Gastroesophageal sphincter (tissue), 4 donors: ENCODE measurements around the gene MEI4. TPM values are rescaled to one million over a fixed set of nuclear protein-coding genes. Genes with fewer than 3 reads are reported as not detected.
A peak's percentile ranks its signal among the peaks of the same experiment; 100 is the strongest.

ENCODE experiments used
- ATAC-seq: fragments of 150-250 bp; one replicate; pipeline ENCODE4 v1.9.1; 2016; ENCODE audit warnings: mild to moderate bottlenecking, moderate library complexity
- H3K27ac ChIP-seq, 4 donors: fragments of 200-600 bp; sonication (generic) in 3 of 4; 1 replicate in 3 of 4; 2 replicates in 1 of 4; pipeline ENCODE4 v1.5.1; 2016 to 2019
- H3K27me3 ChIP-seq: fragments of 200-600 bp; sonication (generic); one replicate; pipeline ENCODE4 v1.5.1; 2019
- H3K36me3 ChIP-seq, 2 donors: fragments of 200-600 bp; sonication (generic); one replicate each; pipeline ENCODE4 v1.5.1; 2019; ENCODE audit warnings: control low read depth in 1 of 2
- H3K4me1 ChIP-seq, 3 donors: fragments of 200-600 bp; sonication (generic); 1 replicate in 2 of 3; 2 replicates in 1 of 3; pipeline ENCODE4 v1.5.1; 2016 to 2019; ENCODE audit warnings: control low read depth in 2 of 3
- H3K4me3 ChIP-seq, 2 donors: fragments of 200-600 bp; sonication (generic); one replicate each; pipeline ENCODE4 v1.5.1; 2019; ENCODE audit warnings: mild to moderate bottlenecking in 1 of 2, moderate library complexity in 1 of 2
- H3K9me3 ChIP-seq, 3 donors: fragments of 200-600 bp; sonication (generic); one replicate each; pipeline ENCODE4 v1.5.1; 2017 to 2019; ENCODE audit warnings: control low read depth in 2 of 3
- EP300 ChIP-seq: sonication (generic); formaldehyde crosslinking; IDR thresholded peaks from one replicate; pipeline ENCODE4 v1.6.1; 2017; ENCODE audit warnings: antibody characterized with exemption, mild to moderate bottlenecking
- POLR2A ChIP-seq, 2 donors: fragments of 450-650 bp; IDR thresholded peaks; one replicate each; pipeline ENCODE4 v1.6.1; 2017; ENCODE audit warnings: antibody characterized with exemption in 2 of 2, mild to moderate bottlenecking in 2 of 2, moderate library complexity in 1 of 2
- POLR2AphosphoS5 ChIP-seq: sonication (generic); formaldehyde crosslinking; IDR thresholded peaks from one replicate; pipeline ENCODE4 v1.6.1; 2017; ENCODE audit warnings: antibody characterized with exemption
- WGBS, 2 donors: methylation state at CpG; one replicate each; pipeline ENCODE4 v1.1.5; 2018; ENCODE audit warnings: low coverage in 1 of 2; 5-methylcytosine and 5-hydroxymethylcytosine counted together
- total RNA-seq, 4 donors: library from RNA; depleted of rRNA; stranded (reverse); fragments of >200 nt; gene quantifications; one replicate each; pipeline ENCODE4 v1.1.0, GENCODE V29; 2016
- TF ChIP-seq, protein P1 (sequence below), 4 experiments: fragments of 200-600 bp in 2 of 4; fragments of 450-650 bp in 2 of 4; sonication (generic) in 1 of 4; IDR thresholded peaks; one replicate each; pipeline ENCODE4 v1.5.1; 2017 to 2019; ENCODE audit warnings: antibody characterized with exemption in 4 of 4, mild to moderate bottlenecking in 2 of 4, moderate library complexity in 2 of 4

MEI4 gene
- total RNA-seq, 4 donors from 2014 or later = 0.13 to 0.31 (median 0.31) TPM; not detected in 1

DNA sequence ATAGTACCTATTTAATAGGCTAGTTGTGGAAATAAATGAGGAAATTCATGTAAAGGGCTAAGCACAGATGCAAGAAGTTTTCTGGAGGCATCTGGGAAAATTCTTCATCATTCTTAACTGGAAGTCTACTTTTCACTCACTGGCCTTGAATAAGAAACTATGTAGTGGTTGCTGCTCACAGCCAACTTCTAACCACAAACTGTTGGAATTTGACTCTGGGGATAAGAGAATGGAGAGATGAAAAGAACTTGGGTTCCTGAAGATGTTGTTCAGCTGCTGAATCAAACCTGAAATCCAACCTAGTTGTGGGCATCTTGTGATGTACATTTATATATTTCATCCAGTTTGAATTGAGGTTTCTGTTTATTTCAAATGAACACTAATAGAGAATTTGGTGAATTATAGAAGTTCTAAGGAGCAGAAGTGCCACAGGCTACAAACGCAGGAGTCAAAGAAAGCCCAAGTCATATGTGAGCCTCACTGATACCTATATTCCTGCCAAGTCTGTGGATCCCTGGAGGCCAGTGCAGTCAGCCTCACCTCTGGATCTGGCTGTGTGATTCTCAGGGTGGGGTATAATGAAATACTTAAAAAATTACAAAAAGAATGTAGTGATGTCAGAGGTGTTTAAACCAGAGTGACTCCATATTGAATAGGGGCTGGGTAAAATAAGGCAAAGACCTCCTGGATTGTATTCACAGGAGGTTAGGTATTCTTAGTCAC lies 18.7 kb upstream of the MEI4 start:
- 80 to 100% methylated on average over 1 of the region's 1 CpG for WGBS, 2 donors
- Histone ChIP-seq H3K9me3 (no peaks in the 10 kb centered on the region), H3K27ac (no peak overlapping the region), H3K27me3 (no peaks in the 10 kb centered on the region), H3K4me1 (no peaks in the 10 kb centered on the region), H3K36me3 (no peaks in the 10 kb centered on the region), H3K4me3 (no peak overlapping the region)
- no peak for ATAC-seq
- TF ChIP-seq POLR2A (IDR thresholded peaks at IDR 0.05) = no peak
- no peak for TF ChIP-seq POLR2AphosphoS5
- TF ChIP-seq EP300 = no peak
- TF ChIP-seq, protein P1, sequence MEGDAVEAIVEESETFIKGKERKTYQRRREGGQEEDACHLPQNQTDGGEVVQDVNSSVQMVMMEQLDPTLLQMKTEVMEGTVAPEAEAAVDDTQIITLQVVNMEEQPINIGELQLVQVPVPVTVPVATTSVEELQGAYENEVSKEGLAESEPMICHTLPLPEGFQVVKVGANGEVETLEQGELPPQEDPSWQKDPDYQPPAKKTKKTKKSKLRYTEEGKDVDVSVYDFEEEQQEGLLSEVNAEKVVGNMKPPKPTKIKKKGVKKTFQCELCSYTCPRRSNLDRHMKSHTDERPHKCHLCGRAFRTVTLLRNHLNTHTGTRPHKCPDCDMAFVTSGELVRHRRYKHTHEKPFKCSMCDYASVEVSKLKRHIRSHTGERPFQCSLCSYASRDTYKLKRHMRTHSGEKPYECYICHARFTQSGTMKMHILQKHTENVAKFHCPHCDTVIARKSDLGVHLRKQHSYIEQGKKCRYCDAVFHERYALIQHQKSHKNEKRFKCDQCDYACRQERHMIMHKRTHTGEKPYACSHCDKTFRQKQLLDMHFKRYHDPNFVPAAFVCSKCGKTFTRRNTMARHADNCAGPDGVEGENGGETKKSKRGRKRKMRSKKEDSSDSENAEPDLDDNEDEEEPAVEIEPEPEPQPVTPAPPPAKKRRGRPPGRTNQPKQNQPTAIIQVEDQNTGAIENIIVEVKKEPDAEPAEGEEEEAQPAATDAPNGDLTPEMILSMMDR (IDR thresholded peaks at IDR 0.05) = no peak

DNA sequence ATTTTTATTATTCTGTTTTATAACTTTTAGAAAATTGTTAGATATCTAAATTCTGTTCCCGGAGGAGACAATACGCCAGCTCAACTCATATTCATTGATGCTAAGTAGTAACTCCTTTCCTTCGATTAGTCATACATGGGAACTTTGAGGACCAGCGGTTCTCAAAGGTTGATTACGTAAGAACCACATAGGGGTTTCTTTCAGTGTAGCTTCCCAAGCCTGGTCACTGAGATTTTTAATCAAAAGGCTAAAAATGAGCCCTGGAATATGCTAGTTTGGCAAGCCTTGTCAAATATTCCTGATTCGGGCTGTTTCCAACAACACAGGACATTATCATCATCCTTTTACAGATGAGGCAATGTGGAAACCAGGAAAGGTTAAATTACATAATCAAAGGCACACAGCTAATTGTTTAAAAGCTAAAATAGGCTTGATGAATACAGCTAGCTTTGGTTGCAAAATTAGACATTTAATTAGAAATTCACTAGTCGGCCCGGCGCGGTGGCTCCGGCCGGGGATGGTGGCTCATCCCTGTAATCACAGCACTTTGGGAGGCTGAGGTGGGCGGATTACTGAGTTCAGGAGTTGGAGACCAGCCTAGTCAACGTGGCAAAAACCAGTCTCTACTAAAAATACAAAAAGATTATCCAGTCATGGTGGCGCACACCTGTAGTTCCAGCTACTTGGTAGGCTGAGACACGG lies 14.6 kb upstream of the MEI4 start:
- ATAC-seq = no peak
- Histone ChIP-seq H3K4me1 (no peaks in the 10 kb centered on the region), H3K4me3 (no peak overlapping the region), H3K27me3 (no peaks in the 10 kb centered on the region), H3K36me3 (no peaks in the 10 kb centered on the region), H3K9me3 (no peaks in the 10 kb centered on the region), H3K27ac (no peak overlapping the region)
- WGBS, 2 donors = 84 to 88% methylated on average over 9 to 16 of the region's 16 CpGs
- TF ChIP-seq POLR2AphosphoS5 (no peak), EP300 (no peak), POLR2A (IDR thresholded peaks at IDR 0.05) (no peak)
- TF ChIP-seq, protein P1 (IDR thresholded peaks at IDR 0.05) = no peak

DNA sequence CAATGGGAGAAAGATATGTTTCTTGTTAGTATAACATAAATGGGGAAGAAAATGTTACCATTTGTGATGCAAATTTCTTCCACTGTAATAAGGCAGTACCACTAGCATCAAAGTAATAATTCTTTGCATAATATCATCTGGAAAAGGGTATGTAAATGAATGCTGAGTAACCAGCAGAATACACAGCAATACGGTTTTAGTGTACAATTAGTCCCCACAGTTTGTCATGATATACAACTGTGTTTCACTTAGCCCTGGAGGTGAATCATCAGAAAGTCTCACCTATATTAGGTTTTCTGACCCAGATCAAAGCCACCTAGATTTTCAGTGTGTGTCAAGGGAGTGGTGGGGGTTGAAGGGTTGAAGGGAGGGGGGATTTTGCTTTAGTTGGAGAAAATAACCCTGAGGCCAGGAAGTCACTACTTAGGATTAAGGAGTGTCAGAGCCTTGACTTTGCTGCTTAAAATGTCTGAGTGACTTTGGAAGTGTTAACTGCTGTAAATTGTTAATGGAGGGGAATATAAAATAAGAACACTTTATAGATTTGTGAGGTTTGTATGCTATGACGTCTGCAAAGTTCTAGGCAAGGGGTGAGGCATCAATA lies 8.6 kb upstream of the MEI4 start:
- no peak for ATAC-seq
- no peaks in the 10 kb centered on the region for H3K36me3 ChIP-seq
- TF ChIP-seq, protein P1 (IDR thresholded peaks at IDR 0.05) = no peak
- TF ChIP-seq EP300 (no peak), POLR2AphosphoS5 (no peak), POLR2A (IDR thresholded peaks at IDR 0.05) (no peak)
- H3K4me1 ChIP-seq = no peaks in the 10 kb centered on the region
- no peaks in the 10 kb centered on the region for H3K9me3 ChIP-seq
- no peak overlapping the region for H3K27ac ChIP-seq
- WGBS, 2 donors = 43 to 71% methylated on average over 2 of the region's 2 CpGs
- H3K4me3 ChIP-seq = no peak overlapping the region
- no peaks in the 10 kb centered on the region for H3K27me3 ChIP-seq

DNA sequence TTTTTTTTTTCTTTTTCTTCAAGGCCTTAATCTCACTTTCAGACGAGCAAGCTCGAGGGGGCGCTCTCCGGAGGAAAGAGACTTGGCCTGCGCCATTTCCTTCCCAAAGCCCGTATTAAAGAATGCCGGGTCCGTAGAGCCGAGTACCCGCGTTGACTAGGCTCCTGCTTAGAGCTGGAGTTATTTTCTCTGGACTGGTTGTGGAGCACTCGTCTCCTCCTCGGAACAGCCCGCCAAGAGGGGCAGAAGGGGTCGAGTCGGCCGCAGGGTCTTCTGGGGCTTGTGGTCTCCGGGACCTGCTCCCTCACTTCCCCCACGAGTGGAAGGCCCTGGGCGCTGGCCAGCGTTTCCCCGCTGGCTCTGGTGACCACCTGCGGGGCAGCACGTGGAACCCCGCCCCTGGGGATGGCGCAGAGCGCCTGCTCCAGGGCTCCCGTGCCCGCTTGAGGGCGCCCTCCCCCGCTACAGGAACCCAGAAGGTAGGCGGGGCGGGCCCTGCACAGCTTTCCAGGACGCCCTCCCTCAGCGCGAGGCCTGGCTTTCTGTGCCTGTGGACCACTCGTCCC lies 2.7 kb upstream of the MEI4 start:
- Histone ChIP-seq H3K4me1 (no peaks in the 10 kb centered on the region), H3K27me3 (no peaks in the 10 kb centered on the region), H3K36me3 (no peaks in the 10 kb centered on the region), H3K4me3 (peak overlapping the region in 1 of 2 donors; percentile 36), H3K9me3 (no peaks in the 10 kb centered on the region), H3K27ac (peak overlapping the region in 1 of 4 donors; percentile 34)
- ATAC-seq = no peak
- no peak for TF ChIP-seq POLR2AphosphoS5
- TF ChIP-seq, protein P1 (IDR thresholded peaks at IDR 0.05) = peak in 1 of 4 experiments; percentile 21
- WGBS, 2 donors = 3 to 22% methylated on average over 7 to 11 of the region's 37 CpGs
